ENCODE results near the gene CDC37. TPM values are rescaled to one million over a fixed set of nuclear protein-coding genes. Genes with fewer than 3 reads are reported as not detected.

CDC37 gene
- total RNA-seq, 1 donor from 2014 or later = 142 TPM

GRCh38 chr19:10419200-10419645 lies 15.9 kb upstream of the CDC37 start:
- H3K4me3 Mint-ChIP-seq = peak overlapping the region; percentile 89
- Histone ChIP-seq H3K9ac (no peak overlapping the region), H3K4me2 (peak overlapping the region; percentile 73), H3K27me3 (peaks cover 100% of the 10 kb centered on the region), H4K20me1 (ENCODE audit: low read depth) (peaks cover 32% of the 10 kb centered on the region), H3K27ac (no peak overlapping the region), H3K79me2 (ENCODE audit: low read depth) (no peaks in the 10 kb centered on the region), H2AFZ (replicated peaks) (no peak overlapping the region), H3K4me1 (peaks cover 13% of the 10 kb centered on the region), H3K9me3 (ENCODE audit: low read depth) (no peaks in the 10 kb centered on the region), H3F3A (ENCODE audit: low read depth) (peaks cover 68% of the 10 kb centered on the region), H3K36me3 (no peaks in the 10 kb centered on the region), H3K4me3 (peak overlapping the region; percentile 59)
- peaks cover 2% of the 10 kb centered on the region for H3K9me3 Mint-ChIP-seq
- TF ChIP-seq EZH2phosphoT487 (IDR thresholded peaks at IDR 0.05) (peak; percentile 35), CTCF (IDR thresholded peaks at IDR 0.05) (no peak), EZH2 (IDR thresholded peaks at IDR 0.05) (peak; percentile 73)
- no peaks in the 10 kb centered on the region for H3K36me3 Mint-ChIP-seq
- peaks cover 39% of the 10 kb centered on the region for H3K27me3 Mint-ChIP-seq (ENCODE audit: insufficient read depth, low read depth)
- peaks cover 46% of the 10 kb centered on the region for H3K4me1 Mint-ChIP-seq
- peak; percentile 62 for DNase-seq (ENCODE audit: low spot score)
- H3K27ac Mint-ChIP-seq = no peak overlapping the region

GRCh38 chr19:10418485-10419199 lies 15.3 kb upstream of the CDC37 start:
- H3K9me3 ChIP-seq (ENCODE audit: low read depth) = no peaks in the 10 kb centered on the region
- Mint-ChIP-seq H3K4me3 (peak overlapping the region; percentile 81), H3K4me1 (peaks cover 46% of the 10 kb centered on the region), H3K36me3 (no peaks in the 10 kb centered on the region), H3K9me3 (peaks cover 3% of the 10 kb centered on the region), H3K27ac (peak overlapping the region; percentile 64), H3K27me3 (ENCODE audit: insufficient read depth, low read depth) (peaks cover 37% of the 10 kb centered on the region)
- H3K4me2 ChIP-seq = peak overlapping the region; percentile 73
- peak; percentile 68 for DNase-seq (ENCODE audit: low spot score)
- H4K20me1 ChIP-seq (ENCODE audit: low read depth) = peaks cover 26% of the 10 kb centered on the region
- H3K4me1 ChIP-seq = peaks cover 13% of the 10 kb centered on the region
- no peak overlapping the region for H3K9ac ChIP-seq
- TF ChIP-seq CTCF (IDR thresholded peaks at IDR 0.05) (peak; percentile 20), EZH2phosphoT487 (IDR thresholded peaks at IDR 0.05) (no peak)
- H3K27me3 ChIP-seq = peaks cover 99% of the 10 kb centered on the region
- no peak overlapping the region for H2AFZ ChIP-seq (replicated peaks)
- no peak overlapping the region for H3K27ac ChIP-seq
- H3K36me3 ChIP-seq = no peaks in the 10 kb centered on the region
- peaks cover 64% of the 10 kb centered on the region for H3F3A ChIP-seq (ENCODE audit: low read depth)
- peak overlapping the region; percentile 59 for H3K4me3 ChIP-seq
- no peaks in the 10 kb centered on the region for H3K79me2 ChIP-seq (ENCODE audit: low read depth)

DNA sequence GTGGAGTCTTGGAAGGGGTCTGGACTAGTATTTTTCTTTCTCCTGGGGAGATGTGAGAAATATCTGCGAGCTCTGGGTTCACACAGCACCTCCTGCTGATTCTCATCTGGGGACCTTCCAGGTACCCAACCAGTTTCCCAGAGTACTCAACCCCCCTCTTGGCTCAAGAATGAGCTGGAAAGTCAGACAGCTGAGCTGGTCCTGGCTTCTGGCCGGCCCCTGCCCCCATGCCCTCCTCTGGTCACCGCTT lies 14.8 kb upstream of the CDC37 start:
- Mint-ChIP-seq H3K4me3 (peak overlapping the region; percentile 81), H3K27me3 (ENCODE audit: insufficient read depth, low read depth) (peaks cover 33% of the 10 kb centered on the region), H3K9me3 (peaks cover 3% of the 10 kb centered on the region), H3K27ac (peak overlapping the region; percentile 64), H3K36me3 (no peaks in the 10 kb centered on the region), H3K4me1 (peaks cover 46% of the 10 kb centered on the region)
- H3K4me3 ChIP-seq = peak overlapping the region; percentile 59
- peaks cover 63% of the 10 kb centered on the region for H3F3A ChIP-seq (ENCODE audit: low read depth)
- H4K20me1 ChIP-seq (ENCODE audit: low read depth) = peaks cover 26% of the 10 kb centered on the region
- H3K9me3 ChIP-seq (ENCODE audit: low read depth) = no peaks in the 10 kb centered on the region
- no peak overlapping the region for H2AFZ ChIP-seq (replicated peaks)
- no peak for TF ChIP-seq CTCF (IDR thresholded peaks at IDR 0.05)
- TF ChIP-seq EZH2phosphoT487 (IDR thresholded peaks at IDR 0.05) = no peak
- no peak for TF ChIP-seq EZH2 (IDR thresholded peaks at IDR 0.05)
- H3K79me2 ChIP-seq (ENCODE audit: low read depth) = no peaks in the 10 kb centered on the region
- no peak overlapping the region for H3K27ac ChIP-seq
- no peak for DNase-seq (ENCODE audit: low spot score)
- peaks cover 99% of the 10 kb centered on the region for H3K27me3 ChIP-seq
- H3K4me1 ChIP-seq = peaks cover 13% of the 10 kb centered on the region
- H3K36me3 ChIP-seq = no peaks in the 10 kb centered on the region
- H3K9ac ChIP-seq = no peak overlapping the region
- H3K4me2 ChIP-seq = peak overlapping the region; percentile 73

All from neural progenitor cell (in vitro differentiated cells).